Retinal pigment epithelial cell (primary cell): ENCODE results near the gene SH3BGR.

Experiments
- DNase-seq: peaks from one replicate; pipeline ENCODE4 v3.0.0-alpha.2; 2010; ENCODE audit warnings: low read depth
- H3K4me3 ChIP-seq: 2 replicates; pipeline ENCODE4 v1.5.1; 2011; ENCODE audit warnings: mild to moderate bottlenecking, low read length, control low read depth, moderate library complexity
- TF ChIP-seq, protein P1 (sequence below): conservative IDR thresholded peaks from 2 replicates; pipeline ENCODE4 v1.5.1; 2011; ENCODE audit warnings: low read depth, low read length, control low read depth, inconsistent platforms

SH3BGR gene

DNA sequence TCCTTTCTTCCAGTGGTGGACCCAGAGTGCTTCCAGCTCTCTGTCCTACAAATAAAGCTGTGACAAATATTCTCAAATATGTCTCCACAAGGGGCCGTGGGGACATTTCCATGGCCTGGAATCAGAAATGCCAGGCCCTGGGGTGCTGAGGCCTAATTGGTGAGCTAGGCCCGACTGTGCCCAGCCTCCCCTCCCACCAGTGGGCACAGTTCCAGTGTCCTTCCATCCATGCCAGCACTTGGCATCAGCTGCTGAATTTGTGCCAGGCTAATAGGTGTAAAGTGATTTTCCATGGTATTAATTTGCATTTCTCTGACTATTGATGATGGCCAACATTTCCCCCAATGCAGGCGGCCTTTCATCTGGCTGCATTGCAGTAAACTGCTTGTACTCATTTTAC lies 112.4 kb downstream of the SH3BGR start:
- no peak overlapping the region for H3K4me3 ChIP-seq
- no peak for DNase-seq
- TF ChIP-seq, protein P1, sequence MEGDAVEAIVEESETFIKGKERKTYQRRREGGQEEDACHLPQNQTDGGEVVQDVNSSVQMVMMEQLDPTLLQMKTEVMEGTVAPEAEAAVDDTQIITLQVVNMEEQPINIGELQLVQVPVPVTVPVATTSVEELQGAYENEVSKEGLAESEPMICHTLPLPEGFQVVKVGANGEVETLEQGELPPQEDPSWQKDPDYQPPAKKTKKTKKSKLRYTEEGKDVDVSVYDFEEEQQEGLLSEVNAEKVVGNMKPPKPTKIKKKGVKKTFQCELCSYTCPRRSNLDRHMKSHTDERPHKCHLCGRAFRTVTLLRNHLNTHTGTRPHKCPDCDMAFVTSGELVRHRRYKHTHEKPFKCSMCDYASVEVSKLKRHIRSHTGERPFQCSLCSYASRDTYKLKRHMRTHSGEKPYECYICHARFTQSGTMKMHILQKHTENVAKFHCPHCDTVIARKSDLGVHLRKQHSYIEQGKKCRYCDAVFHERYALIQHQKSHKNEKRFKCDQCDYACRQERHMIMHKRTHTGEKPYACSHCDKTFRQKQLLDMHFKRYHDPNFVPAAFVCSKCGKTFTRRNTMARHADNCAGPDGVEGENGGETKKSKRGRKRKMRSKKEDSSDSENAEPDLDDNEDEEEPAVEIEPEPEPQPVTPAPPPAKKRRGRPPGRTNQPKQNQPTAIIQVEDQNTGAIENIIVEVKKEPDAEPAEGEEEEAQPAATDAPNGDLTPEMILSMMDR, result no peak
